HEK293 (cell line): ENCODE measurements around the gene DENND1A.

ENCODE experiments used
- CTCF ChIA-PET: fragments of 350-600 bp; formaldehyde crosslinking; extraction: SDS; loops from one replicate; lab custom pipeline; 2021; ENCODE audit warnings: antibody characterized with exemption; lab: Yijun Ruan, JAX
- POLR2A ChIA-PET: fragments of 300-600 bp; formaldehyde crosslinking; extraction: SDS; loops from one replicate; lab custom pipeline; 2020; ENCODE audit warnings: antibody characterized with exemption, inconsistent platforms; lab: Yijun Ruan, JAX
- H3K27ac ChIP-seq: fragments of 200-500 bp; sonication (Bioruptor generic); 2 replicates; pipeline ENCODE4 v1.5.1; 2014; ENCODE audit warnings: low read depth, low read length, control low read depth, inconsistent platforms; ENCODE audit errors: extremely low read depth
- H3K36me3 ChIP-seq, 2 experiments: fragments of 200-500 bp in 1 of 2; sonication (Bioruptor generic) in 1 of 2; 1 replicate in 1 of 2; 2 replicates in 1 of 2; pipeline ENCODE4 v1.5.1; 2014 to 2017; ENCODE audit warnings: inconsistent platforms in 2 of 2, low read length in 2 of 2; ENCODE audit not compliant: control insufficient read depth in 2 of 2, insufficient read depth in 1 of 2
- H3K4me1 ChIP-seq: fragments of 200-500 bp; sonication (Bioruptor generic); 2 replicates; pipeline ENCODE4 v1.5.1; 2014; ENCODE audit warnings: mild to moderate bottlenecking, low read length, inconsistent platforms; ENCODE audit not compliant: control insufficient read depth, insufficient read depth
- H3K4me3 ChIP-seq: 2 replicates; pipeline ENCODE4 v1.5.1; 2011; ENCODE audit warnings: low read depth, mild to moderate bottlenecking, control low read depth, low read length, moderate library complexity
- H3K9me3 ChIP-seq: fragments of 200-500 bp; sonication (Bioruptor generic); 2 replicates; pipeline ENCODE4 v1.5.1; 2014; ENCODE audit warnings: low read depth, low read length, inconsistent platforms; ENCODE audit not compliant: control insufficient read depth, insufficient read depth
- BCL11A ChIP-seq: fragments of 450-650 bp; formaldehyde crosslinking; IDR thresholded peaks from 2 replicates; pipeline ENCODE4 v1.5.1; 2016; ENCODE audit warnings: low read depth, missing biosample characterization, missing genetic modification characterization
- MEIS1 ChIP-seq: sonication (generic); formaldehyde crosslinking; IDR thresholded peaks from 2 replicates; pipeline ENCODE4 v1.8.1; 2022; ENCODE audit warnings: missing genetic modification reagents, mild to moderate bottlenecking, borderline replicate concordance
- PRDM10 ChIP-seq: fragments of 450-650 bp; formaldehyde crosslinking; IDR thresholded peaks from 2 replicates; pipeline ENCODE4 v1.5.1; 2016; ENCODE audit warnings: missing biosample characterization, missing genetic modification characterization
- SP7 ChIP-seq: fragments of 450-650 bp; formaldehyde crosslinking; IDR thresholded peaks from 2 replicates; pipeline ENCODE4 v1.5.1; 2016; ENCODE audit warnings: missing biosample characterization, missing genetic modification characterization
- TRIM28 ChIP-seq: IDR thresholded peaks from 2 replicates; pipeline ENCODE4 v1.6.1; 2011; ENCODE audit warnings: low read length, control low read depth, borderline replicate concordance
- ZFHX2 ChIP-seq: fragments of 450-650 bp; formaldehyde crosslinking; conservative IDR thresholded peaks from 2 replicates; pipeline ENCODE4 v1.5.1; 2016; ENCODE audit warnings: missing biosample characterization, missing genetic modification characterization
- ZNF280D ChIP-seq: fragments of 450-650 bp; formaldehyde crosslinking; IDR thresholded peaks from 2 replicates; pipeline ENCODE4 v1.5.1; 2016; ENCODE audit warnings: missing biosample characterization, missing genetic modification characterization
- ZNF302 ChIP-seq: fragments of 450-650 bp; formaldehyde crosslinking; IDR thresholded peaks from 2 replicates; pipeline ENCODE4 v1.5.1; 2016; ENCODE audit warnings: missing biosample characterization, missing genetic modification characterization, low read depth
- ZNF473 ChIP-seq: fragments of 450-650 bp; formaldehyde crosslinking; IDR thresholded peaks from 2 replicates; pipeline ENCODE4 v1.5.1; 2017; ENCODE audit warnings: missing biosample characterization, missing genetic modification characterization
- ZNF629 ChIP-seq: fragments of 450-650 bp; formaldehyde crosslinking; IDR thresholded peaks from 2 replicates; pipeline ENCODE4 v1.5.1; 2017; ENCODE audit warnings: missing biosample characterization, missing genetic modification characterization
- ZNF645 ChIP-seq: fragments of 450-650 bp; formaldehyde crosslinking; IDR thresholded peaks from 2 replicates; pipeline ENCODE4; 2016; ENCODE audit warnings: missing biosample characterization, missing genetic modification characterization
- ZSCAN16 ChIP-seq: fragments of 450-650 bp; formaldehyde crosslinking; IDR thresholded peaks from 2 replicates; pipeline ENCODE4 v1.5.1; 2016; ENCODE audit warnings: missing biosample characterization, missing genetic modification characterization
- ZSCAN4 ChIP-seq: fragments of 450-650 bp; formaldehyde crosslinking; IDR thresholded peaks from 2 replicates; pipeline ENCODE4 v1.5.1; 2017; ENCODE audit warnings: missing biosample characterization, missing genetic modification characterization

Gene DENND1A

GRCh38 chr9:123942542-123942941 is 12.6 kb upstream of the DENND1A start (continued):
- no peak for TF ChIP-seq ZNF280D (tag by site-specific recombination)
- TF ChIP-seq, all 188 proteins: peak for 0

- TF ChIP-seq ZNF302 (tag by site-specific recombination) = no peak
- TF ChIP-seq ZFHX2 (tag by site-specific recombination) = peak; percentile 31
- TF ChIP-seq SP7 = 0 out of 2 replicates have a peak, but pooled peaks have one; percentile 8
- peak; percentile 53; the same call in 1 of the 2 replicates for TF ChIP-seq ZSCAN4 (tag by site-specific recombination)
- Histone ChIP-seq H3K36me3 (no peaks in the 10 kb centered on the region), H3K9me3 (no peaks in the 10 kb centered on the region), H3K27ac (no peak overlapping the region), H3K4me3 (no peak overlapping the region), H3K4me1 (no peaks in the 10 kb centered on the region)
- POLR2A ChIA-PET = interaction anchor here (1.3 kb wide), 1 partner anchor 14 kb away, joined by 6 read pairs; no protein-coding TSS in a partner anchor
- CTCF ChIA-PET = interaction anchor here (0.6 to 0.9 kb wide), 3 partner anchors 14 to 216 kb away, joined by 3 to 4 read pairs (median 4); no protein-coding TSS in a partner anchor
Observed at GRCh38 chr9:123941524-123942070, 11.7 kb upstream of the DENND1A start.

- Histone ChIP-seq H3K4me3 (no peak overlapping the region), H3K4me1 (no peaks in the 10 kb centered on the region), H3K9me3 (no peaks in the 10 kb centered on the region), H3K27ac (no peak overlapping the region), H3K36me3 (no peaks in the 10 kb centered on the region)
- ChIA-PET CTCF (interaction anchor here (0.7 to 1.0 kb wide), 3 partner anchors 15 to 400 kb away, joined by 3 to 4 read pairs (median 3); no protein-coding TSS in a partner anchor), POLR2A (interaction anchor here (0.6 to 1.3 kb wide), 2 partner anchors 13 to 186 kb away, joined by 4 to 6 read pairs; no protein-coding TSS in a partner anchor)
- TF ChIP-seq BCL11A (tag by site-specific recombination) (no peak), PRDM10 (tag by site-specific recombination) (peak; percentile 96), ZNF629 (0 out of 2 replicates have a peak, but pooled peaks have one; percentile 23)
Observed at GRCh38 chr9:123940721-123941523, 11.0 kb upstream of the DENND1A start.

- ChIA-PET CTCF (interaction anchor here (0.5 kb wide), 1 partner anchor 18 kb away, joined by 4 read pairs; no protein-coding TSS in a partner anchor), POLR2A (no interaction called here)
- H3K27ac ChIP-seq = no peak overlapping the region
- H3K4me1 ChIP-seq = no peaks in the 10 kb centered on the region
- H3K4me3 ChIP-seq = no peak overlapping the region
- H3K9me3 ChIP-seq = no peaks in the 10 kb centered on the region
- H3K36me3 ChIP-seq = no peaks in the 10 kb centered on the region
- TF ChIP-seq ZSCAN16 (tag by site-specific recombination) (no peak), MEIS1 (CRISPR knock-in tag) (no peak), ZNF645 (tag by site-specific recombination) (no peak), TRIM28 (no peak), ZNF473 (tag by site-specific recombination) (no peak)
Observed at GRCh38 chr9:123938401-123938800, 8.5 kb upstream of the DENND1A start.
